Neural cell (in vitro differentiated cells): ENCODE data around the gene STARD13. TPM values are rescaled to one million over a fixed set of nuclear protein-coding genes. Genes with fewer than 3 reads are reported as not detected.

Experiments
- H2AFZ ChIP-seq: fragments of 200-600, 300-800 bp; sonication (generic), shearing (Covaris generic); 2 replicates; pipeline ENCODE4 v1.6.0; 2014; ENCODE audit warnings: low read depth, mild to moderate bottlenecking, antibody characterized with exemption, low read length, moderate library complexity
- H3F3A ChIP-seq: fragments of 200-600 bp; shearing (Covaris generic); 2 replicates; pipeline ENCODE4 v1.6.1; 2016; ENCODE audit warnings: mild to moderate bottlenecking, moderate library complexity, mixed read lengths, antibody characterized with exemption, low read length; ENCODE audit not compliant: insufficient read depth, poor library complexity, severe bottlenecking
- H3K27ac ChIP-seq: fragments of 200-600, 300-800 bp; sonication (generic), shearing (Covaris generic); 2 replicates; pipeline ENCODE4 v1.5.1; 2014; ENCODE audit warnings: mild to moderate bottlenecking, low read length, moderate library complexity
- H3K27me3 ChIP-seq: fragments of 300-800, 200-600 bp; sonication (generic), shearing (Covaris generic); 2 replicates; pipeline ENCODE4 v1.6.0; 2014; ENCODE audit warnings: mild to moderate bottlenecking, low read depth, low read length, moderate library complexity; ENCODE audit not compliant: insufficient read depth
- H3K36me3 ChIP-seq: fragments of 300-800, 200-600 bp; sonication (generic), shearing (Covaris generic); 2 replicates; pipeline ENCODE4 v1.5.1; 2014; ENCODE audit warnings: mild to moderate bottlenecking, antibody characterized with exemption, low read length, moderate library complexity; ENCODE audit not compliant: insufficient read depth
- H3K4me2 ChIP-seq: fragments of 300-800, 200-600 bp; sonication (generic), shearing (Covaris generic); 2 replicates; pipeline ENCODE4 v1.6.0; 2014; ENCODE audit warnings: mild to moderate bottlenecking, low read length
- H3K4me3 ChIP-seq: fragments of 300-800, 200-600 bp; sonication (generic), shearing (Covaris generic); 2 replicates; pipeline ENCODE4 v1.5.1; 2014; ENCODE audit warnings: mild to moderate bottlenecking, low read length, moderate library complexity
- H3K79me2 ChIP-seq: fragments of 200-600 bp; shearing (Covaris generic); replicated peaks from 2 replicates; pipeline ENCODE4 v1.6.0; 2014; ENCODE audit warnings: mild to moderate bottlenecking, low read length, moderate library complexity; ENCODE audit not compliant: insufficient read depth
- H3K9ac ChIP-seq: fragments of 300-800, 200-600 bp; sonication (generic), shearing (Covaris generic); 2 replicates; pipeline ENCODE4 v1.6.1; 2016; ENCODE audit warnings: mild to moderate bottlenecking, low read length, mixed read lengths
- H3K9me2 ChIP-seq: fragments of 200-600 bp; shearing (Covaris generic); 2 replicates; pipeline ENCODE4 v1.6.1; 2016; ENCODE audit warnings: mild to moderate bottlenecking, low read length, mixed read lengths; ENCODE audit not compliant: insufficient read depth
- H3K9me3 ChIP-seq: fragments of 200-600, 300-800 bp; sonication (generic), shearing (Covaris generic); 2 replicates; pipeline ENCODE4 v1.6.1; 2016; ENCODE audit warnings: mild to moderate bottlenecking, mixed run types, low read length, moderate library complexity, mixed read lengths
- H4K20me1 ChIP-seq: fragments of 200-600 bp; shearing (Covaris generic); 2 replicates; pipeline ENCODE4 v1.6.1; 2016; ENCODE audit warnings: mild to moderate bottlenecking, mixed run types; ENCODE audit not compliant: insufficient read depth
- EP300 ChIP-seq: fragments of 450-650 bp; conservative IDR thresholded peaks from 2 replicates; pipeline ENCODE4 v1.6.1; 2014; ENCODE audit warnings: antibody characterized with exemption, mild to moderate bottlenecking, moderate library complexity; ENCODE audit not compliant: poor library complexity, severe bottlenecking
- EZH2 ChIP-seq: fragments of 200-600, 300-800 bp; shearing (Covaris generic), sonication (generic); IDR thresholded peaks from 2 replicates; pipeline ENCODE4 v1.6.1; 2014; ENCODE audit warnings: antibody characterized with exemption, low read length, borderline replicate concordance, mild to moderate bottlenecking; ENCODE audit not compliant: insufficient read depth, poor library complexity, severe bottlenecking
- MXI1 ChIP-seq: fragments of 450-650 bp; conservative IDR thresholded peaks from 2 replicates; pipeline ENCODE4 v1.6.1; 2014; ENCODE audit warnings: antibody characterized with exemption, mild to moderate bottlenecking; ENCODE audit not compliant: poor library complexity, severe bottlenecking
- POLR2AphosphoS5 ChIP-seq: IDR thresholded peaks from 2 replicates; pipeline ENCODE4 v1.6.1; 2012
- RAD21 ChIP-seq: fragments of 450-650 bp; conservative IDR thresholded peaks from 2 replicates; pipeline ENCODE4 v1.6.1; 2014; ENCODE audit warnings: antibody characterized with exemption, mild to moderate bottlenecking, moderate library complexity
- REST ChIP-seq: IDR thresholded peaks from 2 replicates; pipeline ENCODE4 v1.6.1; 2012; ENCODE audit warnings: borderline replicate concordance
- SMC3 ChIP-seq: fragments of 450-650 bp; conservative IDR thresholded peaks from 2 replicates; pipeline ENCODE4 v1.6.1; 2014; ENCODE audit warnings: antibody characterized with exemption, mild to moderate bottlenecking, moderate library complexity; ENCODE audit not compliant: poor library complexity
- TAF1 ChIP-seq: IDR thresholded peaks from 2 replicates; pipeline ENCODE4 v1.6.1; 2012; ENCODE audit warnings: low read depth
- polyA plus RNA-seq: library from polyadenylated mRNA; depleted of rRNA; stranded (reverse); fragments of >200 nt; gene quantifications from 2 replicates; pipeline ENCODE4 v1.2.3, GENCODE V29; 2014
- TF ChIP-seq, protein P1 (sequence below): fragments of 450-650 bp; IDR thresholded peaks from 2 replicates; pipeline ENCODE4 v1.5.1; 2014; ENCODE audit warnings: antibody characterized with exemption, mild to moderate bottlenecking, moderate library complexity; ENCODE audit not compliant: poor library complexity, severe bottlenecking

Gene STARD13
- polyA plus RNA-seq, 1 donor from 2014 or later, result 0.05 TPM

- no peak overlapping the region for H2AFZ ChIP-seq
- H3K9ac ChIP-seq, result no peak overlapping the region
- H3K9me3 ChIP-seq, result no peaks in the 10 kb centered on the region
- no peaks in the 10 kb centered on the region for H3K36me3 ChIP-seq
- H3K4me2 ChIP-seq, result no peak overlapping the region
- H3K27ac ChIP-seq, result no peak overlapping the region
- H3F3A ChIP-seq, result no peaks in the 10 kb centered on the region
- no peak overlapping the region for H3K4me3 ChIP-seq
- H3K79me2 ChIP-seq, result no peaks in the 10 kb centered on the region
- H4K20me1 ChIP-seq, result no peaks in the 10 kb centered on the region
- no peak for TF ChIP-seq TAF1
- no peak for TF ChIP-seq RAD21
- no peak for TF ChIP-seq REST
- TF ChIP-seq POLR2AphosphoS5, result no peak
- TF ChIP-seq EP300, result no peak
- no peak for TF ChIP-seq EZH2
- no peaks in the 10 kb centered on the region for H3K27me3 ChIP-seq
- H3K9me2 ChIP-seq, result no peaks in the 10 kb centered on the region
These were observed 112.6 kb downstream of the STARD13 start for GRCh38 chr13:33172911-33173310.

GRCh38 chr13:33172400-33172799 is 113.2 kb downstream of the STARD13 start:
- TF ChIP-seq, protein P1, sequence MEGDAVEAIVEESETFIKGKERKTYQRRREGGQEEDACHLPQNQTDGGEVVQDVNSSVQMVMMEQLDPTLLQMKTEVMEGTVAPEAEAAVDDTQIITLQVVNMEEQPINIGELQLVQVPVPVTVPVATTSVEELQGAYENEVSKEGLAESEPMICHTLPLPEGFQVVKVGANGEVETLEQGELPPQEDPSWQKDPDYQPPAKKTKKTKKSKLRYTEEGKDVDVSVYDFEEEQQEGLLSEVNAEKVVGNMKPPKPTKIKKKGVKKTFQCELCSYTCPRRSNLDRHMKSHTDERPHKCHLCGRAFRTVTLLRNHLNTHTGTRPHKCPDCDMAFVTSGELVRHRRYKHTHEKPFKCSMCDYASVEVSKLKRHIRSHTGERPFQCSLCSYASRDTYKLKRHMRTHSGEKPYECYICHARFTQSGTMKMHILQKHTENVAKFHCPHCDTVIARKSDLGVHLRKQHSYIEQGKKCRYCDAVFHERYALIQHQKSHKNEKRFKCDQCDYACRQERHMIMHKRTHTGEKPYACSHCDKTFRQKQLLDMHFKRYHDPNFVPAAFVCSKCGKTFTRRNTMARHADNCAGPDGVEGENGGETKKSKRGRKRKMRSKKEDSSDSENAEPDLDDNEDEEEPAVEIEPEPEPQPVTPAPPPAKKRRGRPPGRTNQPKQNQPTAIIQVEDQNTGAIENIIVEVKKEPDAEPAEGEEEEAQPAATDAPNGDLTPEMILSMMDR, result no peak
- TF ChIP-seq REST (no peak), MXI1 (no peak), SMC3 (no peak), EP300 (no peak), POLR2AphosphoS5 (no peak), EZH2 (no peak), TAF1 (no peak), RAD21 (no peak)
- H3K9me3 ChIP-seq, result no peaks in the 10 kb centered on the region
- H3K4me3 ChIP-seq, result no peak overlapping the region
- H3K79me2 ChIP-seq, result no peaks in the 10 kb centered on the region
- no peaks in the 10 kb centered on the region for H3F3A ChIP-seq
- H3K36me3 ChIP-seq, result no peaks in the 10 kb centered on the region
- H3K27me3 ChIP-seq, result no peaks in the 10 kb centered on the region
- no peaks in the 10 kb centered on the region for H4K20me1 ChIP-seq
- no peak overlapping the region for H3K4me2 ChIP-seq
- H3K9me2 ChIP-seq, result no peaks in the 10 kb centered on the region
- no peak overlapping the region for H2AFZ ChIP-seq
- no peak overlapping the region for H3K27ac ChIP-seq
- H3K9ac ChIP-seq, result no peak overlapping the region
